GM19240 (cell line): ENCODE data around the gene PCLO.

Source experiments
- DNase-seq: peaks from one replicate; pipeline ENCODE4 v3.0.0; 2011; ENCODE audit warnings: low spot score; ENCODE audit not compliant: insufficient read length

The PCLO gene

DNA sequence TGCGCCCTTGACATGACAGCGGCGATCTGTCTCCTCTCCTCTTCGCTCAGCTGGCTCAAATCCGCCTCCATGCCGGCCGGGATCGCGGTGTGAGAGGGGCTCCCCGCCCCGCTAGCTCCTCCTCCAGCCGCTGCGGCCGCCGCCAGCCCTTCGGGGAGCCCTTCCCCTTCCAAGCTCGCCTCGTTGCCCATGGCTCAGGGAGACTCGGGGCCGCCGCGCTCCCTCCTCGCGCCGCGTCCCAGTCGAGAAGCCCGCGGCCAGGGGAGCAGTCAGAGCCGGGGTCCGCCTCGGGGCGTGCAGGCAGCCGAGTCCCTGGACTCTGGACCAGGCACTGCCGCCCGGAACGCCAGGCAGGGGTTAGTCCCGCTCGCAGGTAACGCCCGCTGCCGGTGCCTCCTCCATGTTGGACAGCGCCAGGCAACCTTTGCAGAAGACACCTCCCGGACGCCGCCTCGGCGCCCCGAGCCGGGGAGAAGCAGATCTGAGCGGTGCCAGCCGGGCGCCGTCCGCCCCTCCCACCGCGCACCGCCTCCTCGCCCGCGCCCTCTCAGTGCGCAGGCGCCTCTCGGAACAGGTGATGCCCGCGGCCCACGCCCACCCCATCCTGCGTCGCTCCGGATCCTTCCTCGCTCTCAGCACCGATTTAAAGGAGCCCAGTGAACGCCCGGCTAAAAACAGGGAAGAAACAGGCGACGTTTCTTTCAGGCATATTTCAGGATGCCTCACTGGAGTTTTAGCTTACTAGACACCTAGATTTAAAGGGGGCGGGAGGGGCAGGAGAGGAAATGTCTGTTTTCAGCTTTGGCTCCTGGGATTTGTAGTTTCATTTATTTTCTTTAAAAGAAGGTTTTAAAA lies at the start of gene PCLO:
PCLO (minus strand) TSS at position 483 of the 855 bp plus-strand sequence; CDS start at position 191, 292 bp downstream.
- no peak for DNase-seq

GRCh38 chr7:83211685-83212084 lies 49.0 kb upstream of the PCLO start:
- DNase-seq, result no peak

GRCh38 chr7:83210479-83210878 lies 47.8 kb upstream of the PCLO start:
- no peak for DNase-seq

DNA sequence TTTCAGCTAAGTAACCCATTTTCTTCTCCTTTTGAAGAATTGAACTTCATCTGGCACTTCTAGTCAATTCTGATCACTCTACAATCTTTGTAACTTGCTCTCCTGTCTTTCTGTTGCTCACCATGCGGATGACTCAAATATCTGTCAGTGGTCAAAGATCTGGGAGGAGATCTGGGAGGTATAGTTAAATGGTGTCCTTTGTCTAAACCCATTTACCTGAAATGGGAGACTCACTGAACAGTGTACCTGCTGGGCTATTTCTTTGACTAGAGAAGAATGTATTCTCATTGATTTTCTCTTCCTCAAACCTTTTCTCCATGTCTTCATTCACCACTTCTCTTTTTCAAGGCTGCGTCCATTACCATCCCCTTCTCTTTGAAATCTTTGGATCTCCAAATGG lies 42.0 kb upstream of the PCLO start:
- DNase-seq, result no peak

DNA sequence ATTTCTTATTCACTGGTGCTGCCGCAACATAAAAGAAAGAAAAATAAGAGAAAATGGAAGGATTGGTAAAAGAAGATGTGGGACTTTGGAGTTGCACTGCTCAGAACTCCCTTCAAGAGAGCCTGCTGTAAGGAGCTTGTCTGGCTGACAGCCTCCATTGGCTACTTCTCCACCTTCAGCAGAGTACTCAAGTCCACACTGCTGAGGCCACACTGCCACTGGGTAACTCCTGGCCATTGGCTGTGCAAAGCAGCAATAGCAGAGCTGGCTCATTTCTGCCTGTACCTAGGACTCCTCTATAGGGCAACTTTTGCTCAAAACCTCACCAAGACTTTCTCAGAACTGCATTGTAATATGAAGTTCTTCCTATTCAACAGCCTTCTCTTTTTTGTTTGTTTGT lies 38.7 kb upstream of the PCLO start:
- no peak for DNase-seq

- no peak for DNase-seq
These were observed 28.1 kb upstream of the PCLO start for GRCh38 chr7:83190659-83191389.

DNA sequence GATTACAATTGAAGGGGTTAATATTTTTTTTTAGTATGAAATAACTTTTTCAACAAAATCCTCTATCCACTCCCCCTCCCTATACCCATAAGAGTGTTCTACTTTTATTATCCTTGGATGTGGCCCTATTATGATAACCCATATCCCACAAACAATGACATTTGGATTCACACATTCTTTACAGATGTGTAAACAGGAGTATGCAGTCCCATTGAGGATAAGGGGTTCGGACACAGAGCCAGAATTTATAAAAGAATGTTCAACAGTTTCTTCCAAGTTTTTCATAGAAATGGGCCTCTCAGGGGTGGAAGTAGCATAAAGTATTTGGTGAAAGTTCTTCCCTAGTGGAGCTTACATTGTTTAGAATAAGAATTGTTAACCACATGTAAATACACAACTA lies 16.1 kb upstream of the PCLO start:
- DNase-seq, result no peak

DNA sequence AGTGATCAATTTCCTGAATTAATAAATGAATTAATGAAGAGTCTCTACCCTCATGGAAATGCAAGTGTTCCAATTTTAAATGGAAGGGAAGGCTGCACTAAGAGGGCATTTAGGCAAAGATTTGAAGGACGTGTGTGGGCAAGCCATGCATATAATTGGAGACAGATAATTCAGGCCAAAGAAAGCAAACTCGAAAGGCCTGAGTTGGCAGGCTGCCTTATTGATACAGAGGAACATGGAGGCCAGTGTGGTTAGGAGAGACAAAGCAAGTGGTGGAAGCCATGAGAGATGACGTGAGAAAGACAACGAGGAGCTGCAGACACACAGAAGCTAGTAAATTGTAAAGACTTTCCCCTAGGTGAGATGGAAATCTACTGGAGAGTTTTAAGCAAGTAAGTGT lies 15.4 kb upstream of the PCLO start:
- no peak for DNase-seq

DNA sequence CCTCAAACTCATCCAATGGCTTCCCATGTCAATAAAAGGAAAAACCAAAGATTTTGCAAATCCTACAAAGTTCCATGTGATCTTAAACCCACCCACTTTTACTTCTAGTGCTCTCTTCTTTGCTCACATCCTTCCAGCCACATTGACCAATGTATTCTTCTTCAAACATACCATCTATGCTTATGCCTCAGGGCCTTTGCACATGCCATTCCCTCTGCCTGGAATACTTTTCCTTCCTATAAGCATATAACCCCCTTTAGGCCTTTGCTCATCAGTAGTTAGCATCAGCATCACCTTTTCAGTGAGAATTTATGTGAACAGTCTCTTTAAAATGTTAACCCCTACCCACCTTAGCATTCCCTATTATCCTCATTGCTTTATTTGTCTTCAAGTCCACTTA lies 11.0 kb upstream of the PCLO start:
- DNase-seq, result no peak

GRCh38 chr7:83166781-83167180 lies 4.1 kb upstream of the PCLO start:
- DNase-seq, result no peak

GRCh38 chr7:83161899-83162401 lies 734 bp downstream of the PCLO start:
- no peak for DNase-seq

GRCh38 chr7:83161186-83161585 lies 1.5 kb downstream of the PCLO start:
- no peak for DNase-seq

GRCh38 chr7:83159731-83160130 lies 3.0 kb downstream of the PCLO start:
- DNase-seq, result no peak

GRCh38 chr7:83156006-83156405 lies 6.7 kb downstream of the PCLO start:
- no peak for DNase-seq

- no peak for DNase-seq
These were observed 7.3 kb downstream of the PCLO start for GRCh38 chr7:83155407-83155806.

DNA sequence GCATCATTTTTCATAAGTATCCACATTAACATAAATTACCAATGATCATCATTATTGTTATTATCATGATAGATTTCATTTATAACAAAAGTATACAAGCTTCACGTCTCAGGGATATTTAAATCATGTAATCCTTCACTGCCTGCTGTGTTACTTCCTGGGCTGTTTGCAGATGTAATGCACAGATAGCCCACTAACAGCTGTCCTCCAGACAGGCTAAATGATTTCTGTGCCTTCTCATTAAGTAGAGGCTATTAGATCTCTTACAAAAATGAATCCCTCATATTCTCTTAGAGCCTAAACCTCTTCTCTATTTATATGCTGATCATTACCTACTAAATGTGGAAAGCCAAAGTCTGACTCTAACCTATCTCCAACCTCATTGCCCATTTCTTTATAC lies 9.3 kb downstream of the PCLO start:
- DNase-seq, result no peak

DNA sequence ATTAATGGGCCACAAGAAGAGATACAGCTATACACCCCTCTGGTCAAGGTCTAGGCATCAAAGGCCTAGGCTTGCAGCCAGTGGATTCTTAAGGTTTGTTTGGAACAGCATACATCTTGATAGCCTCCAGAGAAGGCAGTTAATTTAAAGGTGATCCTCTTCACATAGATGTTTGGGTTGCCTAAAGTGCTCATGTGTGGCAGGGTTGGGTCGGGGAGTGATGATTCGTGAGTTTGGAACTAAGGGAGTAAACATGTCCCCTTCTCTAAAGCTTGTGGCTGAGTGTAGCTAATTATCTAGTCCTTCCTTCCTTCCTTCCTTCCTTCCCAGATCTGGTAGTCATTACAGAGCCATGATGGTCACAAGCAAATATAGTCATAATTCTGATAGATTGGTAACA lies 12.4 kb downstream of the PCLO start:
- DNase-seq, result no peak

DNA sequence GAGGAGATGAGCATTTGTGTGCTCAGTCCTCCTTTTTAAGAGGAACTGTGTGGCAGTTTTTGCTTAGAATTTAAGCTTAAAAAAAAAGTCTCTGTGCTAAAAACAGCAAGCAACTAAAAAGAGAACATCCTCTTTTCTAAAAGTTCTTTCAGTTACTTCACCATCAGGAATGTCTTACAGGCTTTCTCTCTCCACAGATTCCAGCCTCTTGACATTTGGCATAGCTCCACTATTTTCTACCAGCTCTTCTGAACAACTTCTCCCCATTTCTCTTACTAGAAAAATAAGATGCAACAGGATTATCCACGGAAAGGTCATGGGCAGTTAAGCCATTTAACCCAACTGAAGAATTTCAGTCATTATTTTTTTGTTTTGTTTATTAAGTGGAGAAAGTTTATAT lies 13.2 kb downstream of the PCLO start:
- no peak for DNase-seq

DNA sequence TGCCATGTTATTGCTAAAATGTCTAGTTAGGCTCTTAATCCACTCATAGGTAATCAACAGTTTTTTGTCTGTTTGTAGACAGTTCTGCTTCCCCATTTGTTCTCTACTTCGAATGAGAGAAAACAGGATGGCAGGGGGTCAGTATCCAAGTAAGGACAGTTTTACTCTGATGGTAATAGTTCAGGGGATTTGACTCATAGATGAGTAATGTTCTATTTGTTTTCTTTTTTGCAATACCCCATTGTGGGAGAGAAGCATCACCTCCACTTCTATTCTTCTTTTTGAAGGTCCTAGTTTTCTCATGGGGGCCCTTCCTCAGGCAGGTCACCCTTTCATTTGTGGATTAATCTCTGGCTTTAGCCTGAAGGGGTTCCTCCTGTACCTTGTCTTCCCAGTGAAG lies 13.9 kb downstream of the PCLO start:
- DNase-seq, result no peak

DNA sequence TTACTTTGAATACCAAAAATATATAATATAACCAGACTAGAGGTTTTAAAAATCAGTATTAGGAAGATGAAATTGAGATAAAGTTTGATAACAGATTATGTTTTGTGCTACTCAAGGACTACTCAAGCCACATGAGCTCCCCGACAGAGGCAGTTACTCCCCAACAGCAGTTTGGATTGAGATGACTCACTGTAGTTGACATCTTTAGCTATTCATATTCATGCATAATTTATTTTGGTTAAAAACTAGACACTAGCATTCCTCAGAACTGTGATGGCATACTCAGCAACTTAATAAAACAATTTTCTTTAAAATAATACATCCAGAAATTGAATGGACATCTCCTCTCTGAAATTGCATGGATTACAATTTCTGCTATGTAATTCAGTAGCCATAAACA lies 19.6 kb downstream of the PCLO start:
- DNase-seq, result no peak

- no peak for DNase-seq
These were observed 20.3 kb downstream of the PCLO start for GRCh38 chr7:83142365-83142764.

DNA sequence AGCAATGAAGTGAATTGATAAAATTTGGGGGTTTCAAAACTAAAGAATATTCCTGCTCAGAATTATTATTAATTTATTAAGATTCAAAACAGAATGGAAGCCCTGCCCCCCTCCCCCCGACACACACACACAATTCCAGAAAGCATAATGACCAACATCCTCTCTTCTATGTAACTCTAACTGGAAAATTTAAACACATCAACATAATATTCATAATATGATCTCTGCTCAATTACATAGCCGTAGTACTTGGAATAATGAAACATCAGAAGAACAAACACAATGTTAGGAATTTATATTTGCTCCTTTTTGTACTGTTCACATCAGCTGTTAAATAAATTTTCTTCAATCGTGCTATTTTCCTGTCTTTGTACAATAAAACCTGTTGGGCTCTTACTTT lies 20.8 kb downstream of the PCLO start:
- no peak for DNase-seq
